ENCODE results near the gene DUSP16.
A peak's percentile ranks its signal among the peaks of the same experiment; 100 is the strongest.

Gene DUSP16

DNA sequence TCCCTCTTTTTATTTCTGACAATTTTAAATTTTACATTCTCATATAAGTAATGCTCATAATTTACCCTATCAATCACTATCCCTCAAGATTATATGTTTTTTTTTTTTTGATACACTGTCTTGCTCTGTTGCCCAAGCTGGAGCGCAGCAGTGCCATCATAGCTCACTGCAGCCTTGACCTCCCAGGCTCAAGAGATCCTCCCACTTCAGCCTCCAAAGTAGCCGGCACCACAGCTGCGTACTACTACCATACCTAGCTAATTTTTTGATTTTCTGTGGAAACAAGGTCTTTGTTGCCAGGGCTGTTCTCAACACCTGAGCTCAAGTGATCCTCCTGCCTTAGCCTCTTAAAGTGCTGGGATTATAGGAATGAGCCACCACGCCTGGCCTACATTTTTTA lies 4.4 kb downstream of the DUSP16 start:
- no peak overlapping the region for H3K14ac ChIP-seq (ENCODE audit: low read length)
- H3K79me1 ChIP-seq (ENCODE audit: low read length), result peaks cover 11% of the 10 kb centered on the region
- H3K4me3 ChIP-seq (ENCODE audit: low read depth, low read length), result no peak overlapping the region
- H2BK12ac ChIP-seq (ENCODE audit: low read length), result no peak overlapping the region
- H2AK5ac ChIP-seq (ENCODE audit: low read length), result no peak overlapping the region
- H2BK5ac ChIP-seq (ENCODE audit: low read depth, low read length, poor library complexity), result no peak overlapping the region
- peaks cover 2 to 3% of the 10 kb centered on the region in 2 experiments for H3K36me3 ChIP-seq (ENCODE audit: control insufficient read depth in 1 of 2, insufficient read depth in 2 of 2, low read length in 2 of 2)
- H3K4me1 ChIP-seq (ENCODE audit: control insufficient read depth in 1 of 2, insufficient read depth in 2 of 2, low read length in 2 of 2), result no peaks in the 10 kb centered on the region
- no peaks in the 10 kb centered on the region for H3K9me3 ChIP-seq (ENCODE audit: insufficient read depth, low read depth, low read length)
- no peak overlapping the region for H3K4me2 ChIP-seq (ENCODE audit: low read length)
- H4K8ac ChIP-seq (ENCODE audit: low read depth, low read length), result no peak overlapping the region
- H3K18ac ChIP-seq (ENCODE audit: low read length), result no peak overlapping the region
- H2BK120ac ChIP-seq (ENCODE audit: insufficient read depth, low read length, poor library complexity), result no peak overlapping the region
- H3K27me3 ChIP-seq (ENCODE audit: insufficient read depth, low read length), result no peaks in the 10 kb centered on the region
- H2AFZ ChIP-seq (ENCODE audit: insufficient read depth, low read length, poor library complexity), result no peak overlapping the region
- H4K12ac ChIP-seq (ENCODE audit: low read depth, low read length), result no peak overlapping the region
- H3K27ac ChIP-seq (ENCODE audit: low read depth, low read length), result no peak overlapping the region
- no CpG with 5 or more reads among the region's 4 CpGs for WGBS (ENCODE audit: extremely low coverage, insufficient coverage, insufficient read length)
- H4K91ac ChIP-seq (ENCODE audit: low read depth, low read length), result no peak overlapping the region
- no peak overlapping the region for H3K9ac ChIP-seq (ENCODE audit: low read length)
- peaks cover 11% of the 10 kb centered on the region for H3K79me2 ChIP-seq (ENCODE audit: control insufficient read depth, insufficient read depth, low read length, poor library complexity)
- H3K4ac ChIP-seq (ENCODE audit: low read depth, low read length), result peak overlapping the region; percentile 27
- no peak for DNase-seq
- H3K23ac ChIP-seq (ENCODE audit: low read length), result no peak overlapping the region

DNA sequence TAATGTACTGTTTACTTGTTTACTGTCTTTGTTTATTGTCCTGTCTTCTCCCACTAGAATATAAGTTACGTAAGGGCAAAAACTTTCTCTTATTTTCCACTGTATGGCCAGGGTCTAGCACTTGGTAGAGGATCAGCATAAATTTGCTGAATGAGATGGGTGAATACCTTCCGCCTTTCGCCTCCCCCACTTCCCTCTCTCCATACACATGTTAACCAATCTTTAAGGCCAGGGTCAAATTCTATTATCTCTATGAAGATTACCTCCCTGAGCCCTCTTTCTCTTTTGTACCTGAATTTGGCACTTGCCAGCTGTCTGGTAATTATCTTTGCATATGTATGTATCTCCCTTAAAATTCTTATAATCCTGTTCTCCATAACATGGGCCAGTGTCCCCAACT lies 4.9 kb downstream of the DUSP16 start:
- no peak overlapping the region for H2BK120ac ChIP-seq (ENCODE audit: insufficient read depth, low read length, poor library complexity)
- H3K4ac ChIP-seq (ENCODE audit: low read depth, low read length), result no peak overlapping the region
- no peak overlapping the region for H2BK5ac ChIP-seq (ENCODE audit: low read depth, low read length, poor library complexity)
- H3K18ac ChIP-seq (ENCODE audit: low read length), result no peak overlapping the region
- H3K36me3 ChIP-seq (ENCODE audit: control insufficient read depth in 1 of 2, insufficient read depth in 2 of 2, low read length in 2 of 2), result peaks cover 2 to 3% of the 10 kb centered on the region in 2 experiments
- no peak overlapping the region for H2AFZ ChIP-seq (ENCODE audit: insufficient read depth, low read length, poor library complexity)
- H2BK12ac ChIP-seq (ENCODE audit: low read length), result no peak overlapping the region
- no peaks in the 10 kb centered on the region for H3K27me3 ChIP-seq (ENCODE audit: insufficient read depth, low read length)
- H3K9me3 ChIP-seq (ENCODE audit: insufficient read depth, low read depth, low read length), result no peaks in the 10 kb centered on the region
- WGBS (ENCODE audit: extremely low coverage, insufficient coverage, insufficient read length), result no CpG with 5 or more reads among the region's 3 CpGs
- no peak overlapping the region for H2AK5ac ChIP-seq (ENCODE audit: low read length)
- no peak overlapping the region for H3K9ac ChIP-seq (ENCODE audit: low read length)
- H3K4me3 ChIP-seq (ENCODE audit: low read depth, low read length), result no peak overlapping the region
- H3K27ac ChIP-seq (ENCODE audit: low read depth, low read length), result no peak overlapping the region
- H3K79me1 ChIP-seq (ENCODE audit: low read length), result peaks cover 9% of the 10 kb centered on the region
- no peak overlapping the region for H4K12ac ChIP-seq (ENCODE audit: low read depth, low read length)
- H3K14ac ChIP-seq (ENCODE audit: low read length), result no peak overlapping the region
- no peak overlapping the region for H3K4me2 ChIP-seq (ENCODE audit: low read length)
- no peak overlapping the region for H4K8ac ChIP-seq (ENCODE audit: low read depth, low read length)
- H4K91ac ChIP-seq (ENCODE audit: low read depth, low read length), result no peak overlapping the region
- H3K4me1 ChIP-seq (ENCODE audit: control insufficient read depth in 1 of 2, insufficient read depth in 2 of 2, low read length in 2 of 2), result no peaks in the 10 kb centered on the region
- H3K79me2 ChIP-seq (ENCODE audit: control insufficient read depth, insufficient read depth, low read length, poor library complexity), result peaks cover 8% of the 10 kb centered on the region
- no peak for DNase-seq
- H3K23ac ChIP-seq (ENCODE audit: low read length), result no peak overlapping the region

DNA sequence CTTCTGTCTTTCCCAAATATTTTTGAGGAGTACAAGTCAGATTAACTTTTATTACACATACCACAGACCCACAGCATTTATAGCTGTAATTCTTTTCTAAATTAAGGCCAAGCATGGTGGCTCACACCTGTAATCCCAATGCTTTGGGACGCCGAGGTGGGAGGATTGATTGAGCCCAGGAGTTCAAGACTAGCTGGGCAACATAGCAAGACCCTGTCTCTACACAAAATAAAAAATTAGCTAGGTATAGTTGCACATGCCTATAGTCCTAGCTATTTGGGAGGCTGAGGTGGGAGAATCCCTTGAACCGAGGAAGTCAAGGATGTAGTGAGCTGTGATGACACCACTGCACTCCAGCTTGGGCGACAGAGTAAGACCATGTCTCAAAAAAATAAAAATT lies 7.0 kb downstream of the DUSP16 start:
- Histone ChIP-seq H4K12ac (ENCODE audit: low read depth, low read length) (no peak overlapping the region), H3K79me2 (ENCODE audit: control insufficient read depth, insufficient read depth, low read length, poor library complexity) (no peaks in the 10 kb centered on the region), H2BK12ac (ENCODE audit: low read length) (no peak overlapping the region), H2BK120ac (ENCODE audit: insufficient read depth, low read length, poor library complexity) (no peak overlapping the region), H3K27ac (ENCODE audit: low read depth, low read length) (no peak overlapping the region), H3K36me3 (ENCODE audit: control insufficient read depth in 1 of 2, insufficient read depth in 2 of 2, low read length in 2 of 2) (peaks cover 2 to 7% of the 10 kb centered on the region in 2 experiments), H3K4me2 (ENCODE audit: low read length) (no peak overlapping the region), H3K4ac (ENCODE audit: low read depth, low read length) (no peak overlapping the region), H3K27me3 (ENCODE audit: insufficient read depth, low read length) (no peaks in the 10 kb centered on the region), H3K9ac (ENCODE audit: low read length) (no peak overlapping the region), H3K79me1 (ENCODE audit: low read length) (no peaks in the 10 kb centered on the region), H3K9me3 (ENCODE audit: insufficient read depth, low read depth, low read length) (no peaks in the 10 kb centered on the region), H2AK5ac (ENCODE audit: low read length) (no peak overlapping the region), H3K4me1 (ENCODE audit: control insufficient read depth in 1 of 2, insufficient read depth in 2 of 2, low read length in 2 of 2) (no peaks in the 10 kb centered on the region), H4K91ac (ENCODE audit: low read depth, low read length) (no peak overlapping the region), H2AFZ (ENCODE audit: insufficient read depth, low read length, poor library complexity) (no peak overlapping the region), H3K4me3 (ENCODE audit: low read depth, low read length) (no peak overlapping the region), H3K23ac (ENCODE audit: low read length) (no peak overlapping the region), H2BK5ac (ENCODE audit: low read depth, low read length, poor library complexity) (no peak overlapping the region), H3K18ac (ENCODE audit: low read length) (no peak overlapping the region), H3K14ac (ENCODE audit: low read length) (no peak overlapping the region), H4K8ac (ENCODE audit: low read depth, low read length) (no peak overlapping the region)
- no CpG with 5 or more reads among the region's 4 CpGs for WGBS (ENCODE audit: extremely low coverage, insufficient coverage, insufficient read length)
- no peak for DNase-seq

DNA sequence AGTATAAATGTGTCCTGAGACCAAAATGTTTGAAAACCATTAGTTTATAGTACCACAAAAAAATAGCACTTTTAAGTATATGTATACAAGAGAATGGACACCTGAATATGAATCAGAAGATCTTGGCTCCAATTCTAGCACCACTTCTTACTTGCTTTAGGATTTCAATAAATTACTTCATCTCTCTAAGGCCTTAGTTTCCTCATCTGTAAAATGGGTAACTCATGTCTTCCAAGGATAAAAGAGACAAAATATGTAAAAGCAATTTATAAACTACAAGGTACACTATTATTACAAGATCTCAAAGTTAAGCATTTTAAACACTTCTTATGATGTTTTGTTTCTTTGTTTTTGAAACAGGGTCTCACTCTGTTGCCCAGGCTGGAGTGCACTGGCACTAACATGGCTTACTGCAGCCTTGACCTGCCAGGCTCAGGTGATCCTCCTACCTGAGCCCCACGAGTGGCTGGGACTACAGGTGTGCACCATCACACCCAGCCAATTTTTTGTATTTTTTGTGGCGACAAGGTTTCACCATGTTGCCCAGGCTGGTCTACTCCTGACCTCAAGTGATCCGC lies 9.4 kb downstream of the DUSP16 start:
- Histone ChIP-seq H2BK5ac (ENCODE audit: low read depth, low read length, poor library complexity) (no peak overlapping the region), H3K27ac (ENCODE audit: low read depth, low read length) (no peak overlapping the region), H3K27me3 (ENCODE audit: insufficient read depth, low read length) (no peaks in the 10 kb centered on the region), H4K8ac (ENCODE audit: low read depth, low read length) (no peak overlapping the region), H3K14ac (ENCODE audit: low read length) (no peak overlapping the region), H3K18ac (ENCODE audit: low read length) (no peak overlapping the region), H3K4me3 (ENCODE audit: low read depth, low read length) (no peak overlapping the region), H3K79me1 (ENCODE audit: low read length) (no peaks in the 10 kb centered on the region), H3K4ac (ENCODE audit: low read depth, low read length) (no peak overlapping the region), H3K4me2 (ENCODE audit: low read length) (no peak overlapping the region), H3K9me3 (ENCODE audit: insufficient read depth, low read depth, low read length) (no peaks in the 10 kb centered on the region), H3K36me3 (ENCODE audit: control insufficient read depth in 1 of 2, insufficient read depth in 2 of 2, low read length in 2 of 2) (peaks cover 2 to 7% of the 10 kb centered on the region in 2 experiments), H3K4me1 (ENCODE audit: control insufficient read depth in 1 of 2, insufficient read depth in 2 of 2, low read length in 2 of 2) (no peaks in the 10 kb centered on the region), H2BK12ac (ENCODE audit: low read length) (no peak overlapping the region), H4K91ac (ENCODE audit: low read depth, low read length) (no peak overlapping the region), H2AK5ac (ENCODE audit: low read length) (no peak overlapping the region), H3K9ac (ENCODE audit: low read length) (no peak overlapping the region), H3K23ac (ENCODE audit: low read length) (no peak overlapping the region), H3K79me2 (ENCODE audit: control insufficient read depth, insufficient read depth, low read length, poor library complexity) (no peaks in the 10 kb centered on the region), H4K12ac (ENCODE audit: low read depth, low read length) (no peak overlapping the region), H2BK120ac (ENCODE audit: insufficient read depth, low read length, poor library complexity) (no peak overlapping the region), H2AFZ (ENCODE audit: insufficient read depth, low read length, poor library complexity) (no peak overlapping the region)
- no peak for DNase-seq
- WGBS (ENCODE audit: extremely low coverage, insufficient coverage, insufficient read length), result no CpG with 5 or more reads among the region's 3 CpGs
